Measurements from ENCODE around the gene SRGAP3.

Gene SRGAP3

DNA sequence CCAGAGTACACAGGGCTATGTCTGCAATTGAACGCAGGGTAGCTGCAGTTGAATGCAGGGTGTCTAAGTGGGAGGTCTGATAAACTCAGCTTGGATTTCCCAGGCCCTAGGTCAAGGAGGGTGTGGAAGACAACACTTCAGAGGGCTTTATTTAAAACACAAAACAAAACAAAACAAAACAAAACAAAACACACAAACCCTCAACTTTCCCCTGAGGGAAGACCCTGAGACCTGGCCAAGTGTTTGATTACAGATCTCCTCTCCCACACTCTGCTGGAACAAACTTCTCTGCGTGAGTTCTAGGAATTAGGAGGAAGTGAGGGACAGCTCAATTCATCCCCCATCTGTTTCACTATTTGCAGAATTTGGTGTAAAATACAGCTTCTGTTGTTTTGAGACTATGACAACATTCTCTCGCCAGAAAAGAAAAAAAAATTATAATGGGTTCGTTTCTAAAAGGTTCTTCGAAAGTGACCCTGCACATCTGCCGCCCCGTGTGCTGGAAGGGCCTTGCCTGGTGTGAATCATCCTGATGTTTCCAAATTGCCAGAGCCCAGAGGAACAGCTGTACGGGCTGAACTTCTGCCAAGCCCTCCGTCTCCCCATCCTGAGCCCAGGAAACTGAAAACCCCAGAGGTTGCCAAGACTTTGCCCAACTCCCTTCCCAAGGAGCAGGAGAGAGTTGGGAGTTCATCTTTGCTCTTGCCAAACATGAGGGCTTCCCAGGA lies 212.9 kb downstream of the SRGAP3 start:
- no peak for DNase-seq

GRCh38 chr3:9035961-9036360 lies 213.5 kb downstream of the SRGAP3 start:
- no peak for DNase-seq

- no peak for DNase-seq
These were observed 214.0 kb downstream of the SRGAP3 start for GRCh38 chr3:9035473-9035872.

DNA sequence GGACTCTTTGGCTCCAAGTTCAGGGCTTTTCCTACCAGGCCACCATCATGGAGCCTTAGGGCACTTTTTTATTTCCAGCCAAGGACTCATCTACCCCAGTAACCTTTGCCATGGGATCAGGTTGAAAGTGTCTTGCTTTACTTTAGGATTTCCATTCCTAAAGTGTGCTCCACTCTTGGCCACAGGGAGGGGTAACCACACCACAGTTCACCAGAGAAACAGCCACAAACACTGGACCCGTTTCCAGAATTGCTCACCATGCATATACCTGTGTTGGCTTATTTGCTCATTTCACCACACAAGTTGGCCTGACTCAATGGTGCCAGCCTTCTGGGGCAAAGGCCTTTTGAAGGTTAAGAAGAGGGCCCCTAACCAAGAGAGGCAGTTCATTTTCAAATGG lies 215.6 kb downstream of the SRGAP3 start:
- DNase-seq, result no peak

GRCh38 chr3:9032231-9032777 lies 217.1 kb downstream of the SRGAP3 start:
- no peak for DNase-seq

DNA sequence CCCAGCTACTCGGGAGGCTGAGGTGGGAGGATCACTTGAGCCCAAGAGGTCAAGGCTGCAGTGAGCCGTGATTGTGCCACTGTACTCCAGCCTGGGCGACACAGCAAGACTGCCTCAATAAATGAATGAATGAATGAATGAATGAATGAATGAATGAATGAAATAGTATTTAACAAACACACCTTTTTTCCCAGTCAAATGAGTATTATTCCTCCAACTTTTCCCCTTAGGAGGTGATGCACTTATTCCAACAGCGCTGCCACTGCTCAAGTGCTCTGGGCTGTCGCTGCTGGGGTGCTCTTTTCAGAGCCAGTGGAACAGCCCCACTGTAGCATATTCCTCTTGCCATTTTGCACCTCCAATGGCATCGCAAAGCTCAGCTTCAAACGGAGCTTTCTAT lies 219.4 kb downstream of the SRGAP3 start:
- DNase-seq, result no peak

DNA sequence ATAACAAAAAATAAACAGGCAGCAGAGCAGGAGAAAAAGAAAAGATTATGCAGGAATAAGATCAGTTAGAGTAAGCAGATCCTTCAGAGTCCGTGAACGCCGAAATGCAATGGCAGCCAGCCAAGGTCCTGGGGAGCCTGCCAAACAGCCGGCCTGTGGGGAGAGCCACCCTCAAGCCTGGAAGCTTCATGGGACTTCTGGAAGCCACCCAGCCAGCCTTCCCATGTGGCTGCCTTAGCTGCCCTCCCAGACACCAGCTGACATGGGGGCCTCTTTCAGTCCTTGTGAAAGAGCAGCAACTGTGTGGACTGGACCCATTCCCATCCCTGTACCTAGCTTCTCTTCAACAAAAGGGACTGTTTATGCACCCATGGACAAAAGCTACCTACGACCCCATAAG lies 221.3 kb downstream of the SRGAP3 start:
- DNase-seq, result peak; percentile 69

- DNase-seq, result no peak
These were observed 223.0 kb downstream of the SRGAP3 start for GRCh38 chr3:9026320-9027045.

DNA sequence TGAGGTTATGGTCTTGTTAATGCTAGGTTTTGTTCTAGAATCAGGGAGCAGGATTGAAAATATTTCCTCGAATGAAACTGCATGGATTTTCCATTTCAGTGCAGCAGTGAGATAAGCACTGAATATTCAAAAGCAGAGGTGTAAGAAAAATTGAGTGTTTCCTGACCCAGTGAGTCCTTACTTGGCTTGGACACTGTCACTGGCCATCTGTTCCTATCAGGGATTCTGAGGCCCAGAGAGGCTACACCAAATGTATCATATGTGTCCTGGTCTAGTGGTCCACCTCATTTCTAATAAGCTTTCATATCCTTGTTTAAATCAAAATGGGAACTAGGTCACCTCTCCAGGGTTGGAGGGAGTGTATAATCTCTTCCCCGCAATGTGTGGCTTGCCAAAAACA lies 225.1 kb downstream of the SRGAP3 start:
- no peak for DNase-seq

GRCh38 chr3:9023226-9023590 lies 226.2 kb downstream of the SRGAP3 start:
- DNase-seq, result no peak

DNA sequence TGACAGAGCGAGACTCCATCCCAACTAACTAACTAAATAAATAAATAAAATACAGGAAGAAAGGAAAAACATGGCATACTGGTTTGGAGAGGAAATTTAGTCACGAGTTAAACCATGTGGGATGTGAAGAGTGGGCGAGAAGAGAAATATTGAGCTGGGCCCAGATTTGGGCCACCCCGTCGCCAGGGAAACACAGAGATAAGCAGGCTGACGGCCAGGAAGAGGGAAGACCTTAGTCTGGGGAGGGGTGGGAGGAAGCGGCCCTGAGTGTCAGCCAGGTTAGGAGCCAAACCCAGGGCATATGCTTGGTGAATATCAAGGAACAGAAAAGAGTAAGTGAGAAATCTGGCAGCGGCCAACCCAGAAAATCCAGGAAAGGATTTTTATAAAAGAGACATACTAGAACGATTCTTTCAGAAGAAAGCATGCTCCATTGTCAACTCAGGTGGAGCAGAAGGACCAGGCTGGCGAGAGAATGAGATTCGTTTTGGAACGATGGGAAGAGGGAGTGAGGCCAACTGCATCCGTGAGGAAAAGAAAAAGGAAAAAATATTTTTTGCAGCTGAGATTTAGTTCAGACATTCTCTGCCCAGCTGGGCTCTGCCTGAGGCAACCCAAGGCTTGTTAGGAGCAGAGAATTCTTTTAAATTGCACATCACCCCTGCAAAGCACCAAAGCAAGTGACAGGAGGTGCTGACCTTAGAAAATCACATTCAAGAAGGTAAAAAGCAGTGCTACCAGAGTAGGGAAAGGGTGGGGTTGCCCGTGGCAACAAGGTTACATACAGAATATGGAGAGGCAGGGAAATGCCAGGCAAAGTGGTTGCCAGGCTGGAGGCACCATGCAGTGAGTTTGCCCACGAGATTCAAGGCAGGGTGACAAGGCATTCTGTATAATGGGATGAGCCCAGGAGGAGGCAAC lies 226.9 kb downstream of the SRGAP3 start:
- no peak for DNase-seq

DNA sequence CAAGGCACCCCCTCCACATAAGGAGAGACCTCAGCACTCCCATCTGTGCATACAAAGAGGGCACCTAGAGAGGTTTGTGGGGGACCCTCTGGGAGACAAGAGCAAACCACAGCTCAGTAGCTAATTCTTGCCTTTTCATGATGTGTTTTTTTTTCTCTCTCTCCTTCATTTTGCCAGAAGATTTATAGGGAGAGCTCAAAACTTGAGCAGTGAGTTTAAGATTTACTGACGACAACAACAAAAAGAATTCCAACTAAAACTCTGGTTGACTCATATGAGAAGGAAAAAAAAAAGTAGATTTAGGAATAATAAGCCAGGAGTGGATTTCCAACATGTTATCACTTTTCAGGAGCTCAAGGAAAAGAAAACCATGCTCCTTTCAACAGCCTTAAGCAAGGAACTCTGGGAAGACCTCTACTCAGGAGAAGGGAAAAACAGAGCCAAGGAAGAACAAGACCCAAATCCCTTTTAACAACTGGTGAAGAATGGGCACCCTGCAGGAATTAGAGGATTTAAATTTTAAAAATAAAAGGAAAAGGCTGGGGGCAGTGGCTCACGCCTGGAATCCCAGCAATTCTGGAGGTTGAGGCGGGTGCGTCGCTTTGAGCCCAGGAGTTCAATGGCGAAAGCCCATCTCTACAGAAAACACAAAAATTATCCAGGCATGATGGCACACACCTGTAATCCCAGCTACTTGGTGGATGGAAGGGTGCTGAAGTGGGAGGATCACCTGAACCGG lies 228.0 kb downstream of the SRGAP3 start:
- no peak for DNase-seq

DNA sequence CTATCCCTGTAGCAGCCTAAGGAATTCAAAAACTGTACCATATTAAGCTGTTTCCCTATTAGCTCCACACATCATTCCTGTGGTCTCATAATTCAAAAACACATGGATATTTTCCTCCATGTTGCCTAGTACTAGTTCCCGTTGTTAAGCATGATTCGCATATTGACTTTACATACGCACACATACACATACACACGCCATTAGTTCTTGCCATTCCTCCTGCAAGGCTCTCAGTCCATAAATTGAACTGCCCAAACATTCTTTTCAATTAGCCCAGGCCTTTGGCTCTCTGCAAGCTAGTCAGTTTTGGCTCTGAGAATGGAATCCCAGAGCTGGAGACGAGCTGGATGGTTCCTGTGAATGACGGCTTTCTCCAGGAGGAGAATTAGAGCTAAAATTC lies 229.0 kb downstream of the SRGAP3 start:
- DNase-seq, result no peak

GRCh38 chr3:9019259-9019961 lies 230.0 kb downstream of the SRGAP3 start:
- no peak for DNase-seq

- DNase-seq, result no peak
These were observed 234.2 kb downstream of the SRGAP3 start for GRCh38 chr3:9015250-9015649.

DNA sequence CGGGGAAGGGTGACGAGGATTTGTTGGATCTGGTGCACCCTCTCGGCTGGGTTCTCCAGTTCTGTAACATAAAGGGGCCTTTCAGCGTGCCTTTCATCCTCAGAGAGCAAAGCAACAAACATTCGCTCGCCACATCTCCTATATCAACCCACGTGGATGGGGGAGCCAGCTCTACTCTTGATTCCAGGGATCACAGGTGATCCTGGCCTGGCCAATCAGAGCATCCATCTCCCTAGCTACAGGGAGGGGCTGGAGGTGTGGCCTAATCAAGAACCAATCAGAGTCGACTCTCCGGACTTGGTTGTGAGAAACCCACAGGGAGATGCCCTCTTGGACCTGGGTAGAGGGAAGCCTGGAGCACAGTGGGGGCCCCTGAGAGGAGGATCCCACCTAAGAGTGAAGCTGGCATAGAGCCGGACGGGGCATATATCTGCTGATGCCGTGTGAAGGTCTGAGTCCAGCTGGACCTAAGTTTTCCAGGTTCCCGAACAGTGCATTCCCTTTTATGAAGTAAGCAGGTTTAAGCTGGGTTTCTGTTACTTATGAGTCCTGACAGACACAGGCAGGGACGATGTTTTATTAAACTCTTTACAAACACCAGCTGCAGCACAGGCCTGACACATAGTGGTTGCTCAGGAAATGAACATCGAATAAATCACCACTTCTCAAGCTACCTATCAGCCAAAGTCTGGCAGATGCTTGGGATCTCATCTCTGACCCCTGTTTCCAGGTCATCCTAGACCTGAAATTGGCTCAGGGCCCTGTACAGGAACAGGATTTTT lies 235.5 kb downstream of the SRGAP3 start:
- DNase-seq, result no peak

DNA sequence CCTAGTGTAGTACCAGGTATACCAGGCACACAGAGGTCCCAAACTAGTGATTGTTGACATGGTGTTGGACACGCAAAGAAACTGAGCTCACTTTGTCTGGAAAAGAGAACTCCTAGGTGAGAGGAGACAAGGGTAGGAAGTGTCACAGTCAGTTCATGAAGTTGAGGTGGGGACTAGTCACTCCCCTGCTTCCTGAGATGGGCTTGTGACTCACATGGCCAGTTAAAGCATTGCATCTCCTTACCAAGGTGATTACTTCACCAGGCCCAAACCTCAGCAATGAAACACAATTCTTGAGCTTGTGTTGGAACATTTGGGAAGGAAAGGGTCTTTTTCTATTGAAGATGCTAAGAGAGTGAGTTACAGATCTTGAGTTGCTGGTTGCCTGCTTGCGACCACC lies 236.9 kb downstream of the SRGAP3 start:
- no peak for DNase-seq

- no peak for DNase-seq
These were observed 239.4 kb downstream of the SRGAP3 start for GRCh38 chr3:9009976-9010545.

- no peak for DNase-seq
These were observed 240.7 kb downstream of the SRGAP3 start for GRCh38 chr3:9008550-9009255.

- DNase-seq, result no peak
These were observed 241.5 kb downstream of the SRGAP3 start for GRCh38 chr3:9007928-9008327.
